ENCODE results near the gene SPOCK2. TPM values are rescaled to one million over a fixed set of nuclear protein-coding genes. Genes with fewer than 3 reads are reported as not detected.

SPOCK2 gene
- total and polyA plus RNA-seq, 2 of the 4 experiments (the other 2 are of a cell fraction), result 0.02 TPM; not detected in 1

GRCh38 chr10:72075376-72076115 lies 12.8 kb downstream of the SPOCK2 start:
- ATAC-seq (ENCODE audit: low read depth) (no peak), DNase-seq (no peak)
- in situ Hi-C loops (cut with MboI; ENCODE audit: low sequenced_read_pairs) (no loop called here), intact Hi-C loops (cut with micrococcal nuclease) (no loop called here), dilution Hi-C loops (cut with HindIII; ENCODE audit: low sequenced_read_pairs, unreplicated experiment) (no loop called here)
- Histone ChIP-seq H3K4me2 (ENCODE audit: low read depth, low read length) (no peak overlapping the region), H4K20me1 (ENCODE audit: insufficient read depth, low read length) (no peaks in the 10 kb centered on the region), H3K4ac (ENCODE audit: low read depth, low read length) (no peak overlapping the region), H2AK9ac (replicated peaks; ENCODE audit: low read depth, low read length, poor library complexity) (no peak overlapping the region), H3K36me3 (ENCODE audit: control insufficient read depth, insufficient read depth, low read length) (no peaks in the 10 kb centered on the region), H2BK120ac (ENCODE audit: low read depth, low read length) (no peak overlapping the region), H3K9me1 (ENCODE audit: insufficient read depth, low read length) (no peaks in the 10 kb centered on the region), H3K23ac (ENCODE audit: low read depth, low read length) (no peak overlapping the region), H3K4me3 (ENCODE audit: insufficient read depth, low read depth, low read length) (no peak overlapping the region), H3K14ac (replicated peaks; ENCODE audit: low read depth, low read length) (no peak overlapping the region), H2BK20ac (ENCODE audit: low read depth, low read length) (no peak overlapping the region), H3K9ac (ENCODE audit: low read depth, low read length) (no peak overlapping the region), H4K5ac (ENCODE audit: low read depth, low read length) (no peak overlapping the region), H4K8ac (ENCODE audit: low read depth in 2 of 2, low read length in 2 of 2) (no peak overlapping the region), H2AK5ac (ENCODE audit: low read depth, low read length) (no peak overlapping the region), H3K56ac (ENCODE audit: extremely low read depth, insufficient read depth, low read length) (no peak overlapping the region), H3K27ac (ENCODE audit: insufficient read depth, low read length) (no peak overlapping the region), H2BK5ac (ENCODE audit: low read depth, low read length, poor library complexity, severe bottlenecking) (no peak overlapping the region), H4K91ac (ENCODE audit: insufficient read depth, low read depth, low read length) (no peak overlapping the region), H3K27me3 (ENCODE audit: control insufficient read depth, insufficient read depth, low read length) (peaks cover 41% of the 10 kb centered on the region), H3K9me3 (ENCODE audit: control insufficient read depth, insufficient read depth, low read length) (peaks cover 4% of the 10 kb centered on the region), H2BK15ac (ENCODE audit: low read depth, low read length) (no peak overlapping the region), H3K18ac (ENCODE audit: low read depth, low read length) (no peak overlapping the region), H3K79me1 (ENCODE audit: low read depth in 1 of 2, low read length in 2 of 2) (no peaks in the 10 kb centered on the region), H2AFZ (replicated peaks; ENCODE audit: low read length, poor library complexity) (no peak overlapping the region), H3K4me1 (ENCODE audit: control insufficient read depth, insufficient read depth, low read length) (no peaks in the 10 kb centered on the region)
- WGBS, 2 experiments (ENCODE audit: extremely low coverage in 2 of 2, insufficient read length in 1 of 2), result 67% methylated on average over 5 of the region's 12 CpGs; no CpG with 5 or more reads in 1 of the 2 experiments
- POLR2A ChIA-PET (ENCODE audit: unreplicated experiment), result no interaction called here
- CTCF ChIA-PET, result no interaction called here
- no TSS peak for BruUV-seq (replicated peaks)
- no peak for TF ChIP-seq CHD1 (IDR thresholded peaks at IDR 0.05; ENCODE audit: low read depth, low read length)
- no peak for TF ChIP-seq CEBPB (IDR thresholded peaks at IDR 0.05; ENCODE audit: low read depth, low read length)
- TF ChIP-seq RCOR1 (IDR thresholded peaks at IDR 0.05; ENCODE audit: insufficient replicate concordance, low read length), result no peak
- TF ChIP-seq BHLHE40 (IDR thresholded peaks at IDR 0.05; ENCODE audit: low read depth, low read length), result no peak
- TF ChIP-seq NFE2L2 (IDR thresholded peaks at IDR 0.05; ENCODE audit: low read depth, low read length), result no peak
- no peak for TF ChIP-seq MXI1 (IDR thresholded peaks at IDR 0.05; ENCODE audit: borderline replicate concordance, low read depth, low read length)
- no peak for TF ChIP-seq CTCF (conservative IDR thresholded peaks at IDR 0.05; ENCODE audit: low read depth, low read length)
- no peak for TF ChIP-seq ELK1 (IDR thresholded peaks at IDR 0.05; ENCODE audit: borderline replicate concordance, low read depth, low read length)
